B cell (primary cell): Measurements from ENCODE around the gene IL1R1.

Experiments
- EZH2 ChIP-seq: IDR thresholded peaks from 2 replicates; pipeline ENCODE4 v1.6.1; 2012; ENCODE audit warnings: borderline replicate concordance, low read depth, mild to moderate bottlenecking, moderate library complexity, low read length; ENCODE audit not compliant: insufficient read depth, poor library complexity, severe bottlenecking
- TF ChIP-seq, protein P1 (sequence below): fragments of 200-600 bp; IDR thresholded peaks from one replicate; pipeline ENCODE4 v1.8.0; 2022; ENCODE audit warnings: antibody characterized with exemption, mild to moderate bottlenecking

DNA sequence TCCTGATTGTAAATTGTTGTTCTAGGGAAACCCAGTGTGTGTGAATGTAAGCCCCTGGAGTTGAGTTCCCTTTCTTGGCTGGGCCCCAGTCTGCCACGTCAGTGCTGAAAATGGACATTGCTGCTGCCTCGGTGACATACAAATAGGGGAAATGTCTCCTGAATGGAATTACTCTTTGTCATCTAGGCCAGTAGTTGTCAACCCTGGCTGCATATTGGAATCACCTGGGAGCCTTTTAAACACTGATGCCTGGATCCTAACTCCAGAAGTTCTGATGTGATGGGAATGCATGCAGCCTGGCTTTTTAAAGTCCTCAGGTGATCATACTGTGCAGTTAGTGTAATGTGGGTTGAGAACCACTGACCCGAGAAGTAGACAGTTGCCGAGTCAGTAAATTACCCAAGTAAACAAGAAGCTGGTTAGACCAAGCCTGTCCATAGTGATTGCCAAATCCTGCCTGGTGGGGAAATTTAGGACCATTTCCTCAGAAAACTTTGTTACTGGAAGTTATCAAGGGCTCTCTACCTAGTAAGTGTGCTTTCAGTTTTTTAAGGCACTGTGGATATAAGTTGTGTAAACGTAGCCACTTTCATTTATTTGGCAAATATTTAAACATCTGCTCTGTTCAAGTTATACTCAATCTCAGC, 27.6 kb upstream of the IL1R1 start:
- TF ChIP-seq, protein P1, sequence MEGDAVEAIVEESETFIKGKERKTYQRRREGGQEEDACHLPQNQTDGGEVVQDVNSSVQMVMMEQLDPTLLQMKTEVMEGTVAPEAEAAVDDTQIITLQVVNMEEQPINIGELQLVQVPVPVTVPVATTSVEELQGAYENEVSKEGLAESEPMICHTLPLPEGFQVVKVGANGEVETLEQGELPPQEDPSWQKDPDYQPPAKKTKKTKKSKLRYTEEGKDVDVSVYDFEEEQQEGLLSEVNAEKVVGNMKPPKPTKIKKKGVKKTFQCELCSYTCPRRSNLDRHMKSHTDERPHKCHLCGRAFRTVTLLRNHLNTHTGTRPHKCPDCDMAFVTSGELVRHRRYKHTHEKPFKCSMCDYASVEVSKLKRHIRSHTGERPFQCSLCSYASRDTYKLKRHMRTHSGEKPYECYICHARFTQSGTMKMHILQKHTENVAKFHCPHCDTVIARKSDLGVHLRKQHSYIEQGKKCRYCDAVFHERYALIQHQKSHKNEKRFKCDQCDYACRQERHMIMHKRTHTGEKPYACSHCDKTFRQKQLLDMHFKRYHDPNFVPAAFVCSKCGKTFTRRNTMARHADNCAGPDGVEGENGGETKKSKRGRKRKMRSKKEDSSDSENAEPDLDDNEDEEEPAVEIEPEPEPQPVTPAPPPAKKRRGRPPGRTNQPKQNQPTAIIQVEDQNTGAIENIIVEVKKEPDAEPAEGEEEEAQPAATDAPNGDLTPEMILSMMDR = no peak
- TF ChIP-seq EZH2 = no peak
